HepG2 (cell line): ENCODE measurements around the gene CHMP6. TPM values are rescaled to one million over a fixed set of nuclear protein-coding genes. Genes with fewer than 3 reads are reported as not detected.

ENCODE experiments used
- CBX5 ChIP-seq: sonication (generic); formaldehyde crosslinking; IDR thresholded peaks from 2 replicates; pipeline ENCODE4 v1.4.0; 2020; ENCODE audit warnings: missing genetic modification reagents, borderline replicate concordance
- CHD2 ChIP-seq: IDR thresholded peaks from 2 replicates; pipeline ENCODE4 v1.6.1; 2011; ENCODE audit warnings: low read depth, low read length, improper control_type of control experiment
- EED ChIP-seq: sonication (generic); formaldehyde crosslinking; IDR thresholded peaks from 2 replicates; pipeline ENCODE4 v1.5.0; 2020; ENCODE audit warnings: mild to moderate bottlenecking, missing genetic modification reagents
- HNRNPL ChIP-seq: fragments of 200-400 bp; formaldehyde crosslinking; IDR thresholded peaks from 2 replicates; pipeline ENCODE4 v1.6.1; 2017; ENCODE audit warnings: mild to moderate bottlenecking, low read depth, low read length
- LCORL ChIP-seq, 2 experiments: fragments of 450-650 bp in 1 of 2; sonication (generic) in 1 of 2; formaldehyde crosslinking in 1 of 2; IDR thresholded peaks; 2 replicates each; pipeline versions ENCODE4 v1.5.0 to v1.6.1; 2017 to 2020; ENCODE audit warnings: antibody characterized with exemption in 1 of 2, missing genetic modification reagents in 1 of 2
- NR2C2 ChIP-seq: sonication (generic); formaldehyde crosslinking; IDR thresholded peaks from 2 replicates; pipeline ENCODE4 v1.4.0; 2020; ENCODE audit warnings: missing genetic modification reagents, mild to moderate bottlenecking, moderate library complexity, borderline replicate concordance
- RBAK ChIP-seq: sonication (generic); formaldehyde crosslinking; IDR thresholded peaks from 2 replicates; pipeline ENCODE4 v1.5.1; 2020; ENCODE audit warnings: mild to moderate bottlenecking, missing genetic modification reagents
- RXRA ChIP-seq: sonication (generic); formaldehyde crosslinking; IDR thresholded peaks from 2 replicates; pipeline ENCODE4 v1.5.1; 2020; ENCODE audit warnings: missing genetic modification reagents
- SIN3B ChIP-seq: fragments of 150-350 bp; IDR thresholded peaks from 2 replicates; pipeline ENCODE4 v1.6.1; 2014; ENCODE audit warnings: low read length
- TRIM24 ChIP-seq: sonication (generic); formaldehyde crosslinking; IDR thresholded peaks from 2 replicates; pipeline ENCODE4 v1.8.0; 2022; ENCODE audit warnings: mild to moderate bottlenecking, missing genetic modification reagents
- XBP1 ChIP-seq: sonication (generic); formaldehyde crosslinking; IDR thresholded peaks from 2 replicates; pipeline ENCODE4 v1.5.0; 2020; ENCODE audit warnings: missing genetic modification reagents
- ZBTB42 ChIP-seq: sonication (generic); formaldehyde crosslinking; IDR thresholded peaks from 2 replicates; pipeline ENCODE4 v1.5.0; 2020; ENCODE audit warnings: mild to moderate bottlenecking, missing genetic modification reagents
- ZNF124 ChIP-seq: sonication (generic); formaldehyde crosslinking; IDR thresholded peaks from 2 replicates; pipeline ENCODE4 v1.4.0; 2020; ENCODE audit warnings: missing genetic modification reagents
- ZNF839 ChIP-seq: sonication (generic); formaldehyde crosslinking; IDR thresholded peaks from 2 replicates; pipeline ENCODE4 v1.4.0; 2020; ENCODE audit warnings: missing genetic modification reagents, mild to moderate bottlenecking, borderline replicate concordance
- ZSCAN21 ChIP-seq: sonication (generic); formaldehyde crosslinking; IDR thresholded peaks from 2 replicates; pipeline ENCODE4 v1.8.0; 2022; ENCODE audit warnings: mild to moderate bottlenecking, missing genetic modification reagents, moderate library complexity, borderline replicate concordance
- polyA plus RNA-seq, 8 experiments: library from polyadenylated mRNA; depleted of rRNA in 3 of 8; stranded (reverse) in 7 of 8; unstranded in 1 of 8; fragments of >200 nt; fragmentation: Illumina TruSeq in 4 of 8; extraction: Trizol in 4 of 8; gene quantifications; 2 replicates each; pipeline versions ENCODE4 v1.2.1 to v1.2.3, GENCODE V29; 2011 to 2016; ENCODE audit warnings: low read depth in 4 of 8, missing spikeins in 1 of 8, mixed read lengths in 1 of 8; ENCODE audit not compliant: insufficient read depth in 1 of 8
- total RNA-seq, 5 experiments: library from RNA; depleted of rRNA; stranded (reverse); fragments of >200 nt; fragmentation: Illumina TruSeq; extraction: Trizol; gene quantifications; 2 replicates each; pipeline ENCODE4 v1.2.3, GENCODE V29; 2016; ENCODE audit warnings: low read depth in 1 of 5
- TF ChIP-seq, protein P1 (sequence below): IDR thresholded peaks from 2 replicates; pipeline ENCODE4 v1.6.1; 2016; ENCODE audit warnings: low read depth, borderline replicate concordance
- TF ChIP-seq, protein P2 (sequence below): sonication (generic); formaldehyde crosslinking; IDR thresholded peaks from 2 replicates; pipeline ENCODE4 v1.4.0; 2020; ENCODE audit warnings: missing genetic modification reagents
- TF ChIP-seq, protein P3 (sequence below): sonication (generic); formaldehyde crosslinking; IDR thresholded peaks from 2 replicates; pipeline ENCODE4 v1.4.0; 2020; ENCODE audit warnings: mild to moderate bottlenecking, missing genetic modification reagents
- TF ChIP-seq, protein P4 (sequence below): sonication (generic); formaldehyde crosslinking; conservative IDR thresholded peaks from 2 replicates; pipeline ENCODE4 v1.4.0; 2020; ENCODE audit warnings: missing genetic modification reagents
- TF ChIP-seq, protein P5 (sequence below): sonication (generic); formaldehyde crosslinking; IDR thresholded peaks from 2 replicates; pipeline ENCODE4 v1.5.1; 2020; ENCODE audit warnings: missing genetic modification reagents, mild to moderate bottlenecking, borderline replicate concordance

Gene CHMP6
- total and polyA plus RNA-seq, 2 of the 13 experiments (the other 11 are each of a cell fraction or from before 2014, with no cell fraction given) = 11.1 to 24.2 TPM

DNA sequence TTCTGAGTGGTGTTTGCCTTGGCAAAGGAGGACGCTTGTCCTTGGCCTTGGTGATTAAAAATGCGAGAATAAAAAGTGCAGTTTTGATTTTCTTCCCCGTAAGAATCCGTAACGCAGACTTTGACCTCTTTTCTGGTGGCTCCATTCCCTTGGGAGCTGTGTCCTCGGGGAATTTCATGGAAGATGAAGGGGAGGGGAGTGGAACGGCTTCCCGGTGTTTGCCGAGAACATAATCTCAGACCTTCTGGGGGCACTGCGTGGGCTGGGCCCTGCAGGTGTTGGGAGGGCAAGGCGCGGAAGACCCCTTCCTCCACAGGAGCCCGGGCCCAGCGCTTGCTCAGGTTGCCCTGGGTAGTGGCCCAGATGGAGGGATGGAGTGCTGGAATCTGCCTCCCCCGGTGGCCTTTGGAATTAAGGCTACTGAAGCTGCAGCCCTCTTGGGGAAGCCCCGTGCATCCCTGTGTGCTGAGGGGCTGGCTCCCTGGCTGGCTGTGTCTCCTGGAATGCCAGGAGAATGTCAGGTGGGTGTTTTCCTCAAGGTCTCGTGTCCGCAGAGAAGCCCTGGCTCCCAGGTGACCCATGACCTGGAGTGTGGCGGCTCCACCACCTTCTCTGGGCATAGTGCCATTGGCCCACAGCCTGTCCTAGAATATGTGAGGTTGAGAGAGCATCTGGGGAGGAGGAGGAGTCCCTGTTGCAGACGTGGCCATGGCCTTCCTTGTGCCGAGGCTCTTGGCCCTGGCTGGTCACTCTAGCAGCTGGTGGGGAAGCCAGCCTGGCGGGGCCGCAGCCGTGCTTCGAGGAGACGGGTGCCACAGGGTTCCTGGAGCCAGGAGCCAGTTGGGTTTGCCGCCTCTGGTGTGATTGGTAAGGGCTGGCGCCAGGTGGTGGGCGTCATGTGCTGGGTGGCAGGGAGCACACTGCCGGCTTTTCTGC, 46.4 kb downstream of the CHMP6 start (continued):
- TF ChIP-seq, protein P1, sequence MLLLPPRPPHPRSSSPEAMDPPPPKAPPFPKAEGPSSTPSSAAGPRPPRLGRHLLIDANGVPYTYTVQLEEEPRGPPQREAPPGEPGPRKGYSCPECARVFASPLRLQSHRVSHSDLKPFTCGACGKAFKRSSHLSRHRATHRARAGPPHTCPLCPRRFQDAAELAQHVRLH (CRISPR knock-in tag) = no peak
- TF ChIP-seq HNRNPL (0 out of 2 replicates have a peak, but pooled peaks have one; percentile 23), XBP1 (CRISPR knock-in tag) (no peak), ZSCAN21 (CRISPR knock-in tag) (no peak), ZNF839 (no peak), ZBTB42 (CRISPR knock-in tag) (no peak), SIN3B (no peak), CHD2 (no peak), TRIM24 (CRISPR knock-in tag) (0 out of 2 replicates have a peak, but pooled peaks have one; percentile 27), LCORL (IDR thresholded peaks at IDR 0.05) (no peak), LCORL (CRISPR knock-in tag; IDR thresholded peaks at IDR 0.05) (peak; percentile 53; the same call in 1 of the 2 replicates), NR2C2 (CRISPR knock-in tag) (no peak), RBAK (no peak), EED (CRISPR knock-in tag) (no peak), RXRA (CRISPR knock-in tag) (0 out of 2 replicates have a peak, but pooled peaks have one; percentile 7), CBX5 (0 out of 2 replicates have a peak, but pooled peaks have one; percentile 2), ZNF124 (no peak)
- TF ChIP-seq, protein P2, sequence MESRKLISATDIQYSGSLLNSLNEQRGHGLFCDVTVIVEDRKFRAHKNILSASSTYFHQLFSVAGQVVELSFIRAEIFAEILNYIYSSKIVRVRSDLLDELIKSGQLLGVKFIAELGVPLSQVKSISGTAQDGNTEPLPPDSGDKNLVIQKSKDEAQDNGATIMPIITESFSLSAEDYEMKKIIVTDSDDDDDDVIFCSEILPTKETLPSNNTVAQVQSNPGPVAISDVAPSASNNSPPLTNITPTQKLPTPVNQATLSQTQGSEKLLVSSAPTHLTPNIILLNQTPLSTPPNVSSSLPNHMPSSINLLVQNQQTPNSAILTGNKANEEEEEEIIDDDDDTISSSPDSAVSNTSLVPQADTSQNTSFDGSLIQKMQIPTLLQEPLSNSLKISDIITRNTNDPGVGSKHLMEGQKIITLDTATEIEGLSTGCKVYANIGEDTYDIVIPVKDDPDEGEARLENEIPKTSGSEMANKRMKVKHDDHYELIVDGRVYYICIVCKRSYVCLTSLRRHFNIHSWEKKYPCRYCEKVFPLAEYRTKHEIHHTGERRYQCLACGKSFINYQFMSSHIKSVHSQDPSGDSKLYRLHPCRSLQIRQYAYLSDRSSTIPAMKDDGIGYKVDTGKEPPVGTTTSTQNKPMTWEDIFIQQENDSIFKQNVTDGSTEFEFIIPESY = peak; percentile 77
- TF ChIP-seq, protein P3, sequence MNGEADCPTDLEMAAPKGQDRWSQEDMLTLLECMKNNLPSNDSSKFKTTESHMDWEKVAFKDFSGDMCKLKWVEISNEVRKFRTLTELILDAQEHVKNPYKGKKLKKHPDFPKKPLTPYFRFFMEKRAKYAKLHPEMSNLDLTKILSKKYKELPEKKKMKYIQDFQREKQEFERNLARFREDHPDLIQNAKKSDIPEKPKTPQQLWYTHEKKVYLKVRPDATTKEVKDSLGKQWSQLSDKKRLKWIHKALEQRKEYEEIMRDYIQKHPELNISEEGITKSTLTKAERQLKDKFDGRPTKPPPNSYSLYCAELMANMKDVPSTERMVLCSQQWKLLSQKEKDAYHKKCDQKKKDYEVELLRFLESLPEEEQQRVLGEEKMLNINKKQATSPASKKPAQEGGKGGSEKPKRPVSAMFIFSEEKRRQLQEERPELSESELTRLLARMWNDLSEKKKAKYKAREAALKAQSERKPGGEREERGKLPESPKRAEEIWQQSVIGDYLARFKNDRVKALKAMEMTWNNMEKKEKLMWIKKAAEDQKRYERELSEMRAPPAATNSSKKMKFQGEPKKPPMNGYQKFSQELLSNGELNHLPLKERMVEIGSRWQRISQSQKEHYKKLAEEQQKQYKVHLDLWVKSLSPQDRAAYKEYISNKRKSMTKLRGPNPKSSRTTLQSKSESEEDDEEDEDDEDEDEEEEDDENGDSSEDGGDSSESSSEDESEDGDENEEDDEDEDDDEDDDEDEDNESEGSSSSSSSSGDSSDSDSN (CRISPR knock-in tag) = 0 out of 2 replicates have a peak, but pooled peaks have one; percentile 10
- TF ChIP-seq, protein P4, sequence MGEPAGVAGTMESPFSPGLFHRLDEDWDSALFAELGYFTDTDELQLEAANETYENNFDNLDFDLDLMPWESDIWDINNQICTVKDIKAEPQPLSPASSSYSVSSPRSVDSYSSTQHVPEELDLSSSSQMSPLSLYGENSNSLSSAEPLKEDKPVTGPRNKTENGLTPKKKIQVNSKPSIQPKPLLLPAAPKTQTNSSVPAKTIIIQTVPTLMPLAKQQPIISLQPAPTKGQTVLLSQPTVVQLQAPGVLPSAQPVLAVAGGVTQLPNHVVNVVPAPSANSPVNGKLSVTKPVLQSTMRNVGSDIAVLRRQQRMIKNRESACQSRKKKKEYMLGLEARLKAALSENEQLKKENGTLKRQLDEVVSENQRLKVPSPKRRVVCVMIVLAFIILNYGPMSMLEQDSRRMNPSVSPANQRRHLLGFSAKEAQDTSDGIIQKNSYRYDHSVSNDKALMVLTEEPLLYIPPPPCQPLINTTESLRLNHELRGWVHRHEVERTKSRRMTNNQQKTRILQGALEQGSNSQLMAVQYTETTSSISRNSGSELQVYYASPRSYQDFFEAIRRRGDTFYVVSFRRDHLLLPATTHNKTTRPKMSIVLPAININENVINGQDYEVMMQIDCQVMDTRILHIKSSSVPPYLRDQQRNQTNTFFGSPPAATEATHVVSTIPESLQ (CRISPR knock-in tag) = no peak
- TF ChIP-seq, protein P5, sequence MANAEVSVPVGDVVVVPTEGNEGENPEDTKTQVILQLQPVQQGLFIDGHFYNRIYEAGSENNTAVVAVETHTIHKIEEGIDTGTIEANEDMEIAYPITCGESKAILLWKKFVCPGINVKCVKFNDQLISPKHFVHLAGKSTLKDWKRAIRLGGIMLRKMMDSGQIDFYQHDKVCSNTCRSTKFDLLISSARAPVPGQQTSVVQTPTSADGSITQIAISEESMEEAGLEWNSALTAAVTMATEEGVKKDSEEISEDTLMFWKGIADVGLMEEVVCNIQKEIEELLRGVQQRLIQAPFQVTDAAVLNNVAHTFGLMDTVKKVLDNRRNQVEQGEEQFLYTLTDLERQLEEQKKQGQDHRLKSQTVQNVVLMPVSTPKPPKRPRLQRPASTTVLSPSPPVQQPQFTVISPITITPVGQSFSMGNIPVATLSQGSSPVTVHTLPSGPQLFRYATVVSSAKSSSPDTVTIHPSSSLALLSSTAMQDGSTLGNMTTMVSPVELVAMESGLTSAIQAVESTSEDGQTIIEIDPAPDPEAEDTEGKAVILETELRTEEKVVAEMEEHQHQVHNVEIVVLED (CRISPR knock-in tag) = no peak
